ENCODE data around the gene PLBD1.

The PLBD1 gene

DNA sequence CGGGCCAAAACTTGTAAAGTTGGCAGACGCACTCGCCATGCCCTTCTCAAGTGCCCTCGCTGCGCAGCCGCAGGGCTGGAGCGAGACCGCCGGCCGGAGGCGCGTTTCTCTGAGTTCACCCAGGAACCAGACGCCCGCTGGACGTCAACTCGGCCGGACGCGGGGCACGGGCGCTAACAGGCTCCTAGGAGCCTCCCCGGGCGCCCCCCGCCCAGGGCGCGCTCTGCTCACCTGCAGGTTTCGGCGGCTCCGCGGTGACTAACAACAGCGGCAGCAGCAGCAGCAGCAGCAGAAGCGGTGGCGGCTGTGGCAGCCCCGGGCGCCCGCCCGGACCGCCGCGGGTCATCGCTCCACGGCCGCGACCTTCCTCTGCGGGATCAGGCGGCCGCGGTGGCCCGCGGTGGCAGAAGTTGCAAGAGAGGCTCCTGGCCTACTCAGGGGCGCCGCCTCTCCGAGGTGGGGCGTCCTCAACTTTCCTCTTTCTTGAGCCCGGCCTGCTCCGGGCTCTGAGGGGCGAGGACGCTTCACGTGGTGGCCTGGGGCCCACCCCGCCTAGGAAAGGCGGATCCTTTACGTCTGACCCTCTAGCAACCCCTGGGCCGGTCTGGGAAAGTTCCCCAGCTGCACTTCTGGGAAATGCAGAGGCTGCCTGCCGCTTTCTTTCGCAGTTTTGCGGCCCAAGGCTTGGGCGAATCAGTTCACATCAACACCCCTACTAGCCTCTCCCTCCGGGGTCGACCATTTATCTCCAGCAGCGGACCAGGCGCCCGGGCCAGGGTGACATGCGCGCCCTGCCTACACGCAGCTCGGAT, at the start of gene PLBD1:
Gene PLBD1, minus strand, starts transcription at position 533 of the 812 bp plus-strand sequence. Its CDS starts 187 bp downstream, at position 346.
- no peak for DNase-seq

DNA sequence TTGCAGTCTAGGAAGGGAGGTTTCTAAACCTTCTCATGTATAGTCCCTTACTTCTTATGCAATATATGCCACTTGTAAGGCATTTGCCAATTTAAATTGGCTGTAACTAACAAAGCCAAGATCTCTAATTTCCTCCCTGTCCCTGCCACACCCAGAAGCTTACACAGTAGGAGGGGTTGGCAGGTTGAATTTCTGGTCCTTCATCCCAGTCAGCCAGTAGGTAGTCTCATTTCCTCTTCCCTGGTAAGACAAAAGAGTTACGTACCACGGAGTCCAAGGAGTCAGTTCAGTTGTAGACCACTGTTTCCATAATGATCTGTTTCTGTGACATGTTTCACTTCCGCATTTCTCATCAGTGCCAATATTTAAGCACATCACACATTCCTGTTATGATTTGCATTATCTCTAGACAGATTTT, 47.0 kb upstream of the PLBD1 start:
- DNase-seq: no peak

- no peak for DNase-seq
Observed at GRCh38 chr12:14613718-14614117, 46.0 kb upstream of the PLBD1 start.

DNA sequence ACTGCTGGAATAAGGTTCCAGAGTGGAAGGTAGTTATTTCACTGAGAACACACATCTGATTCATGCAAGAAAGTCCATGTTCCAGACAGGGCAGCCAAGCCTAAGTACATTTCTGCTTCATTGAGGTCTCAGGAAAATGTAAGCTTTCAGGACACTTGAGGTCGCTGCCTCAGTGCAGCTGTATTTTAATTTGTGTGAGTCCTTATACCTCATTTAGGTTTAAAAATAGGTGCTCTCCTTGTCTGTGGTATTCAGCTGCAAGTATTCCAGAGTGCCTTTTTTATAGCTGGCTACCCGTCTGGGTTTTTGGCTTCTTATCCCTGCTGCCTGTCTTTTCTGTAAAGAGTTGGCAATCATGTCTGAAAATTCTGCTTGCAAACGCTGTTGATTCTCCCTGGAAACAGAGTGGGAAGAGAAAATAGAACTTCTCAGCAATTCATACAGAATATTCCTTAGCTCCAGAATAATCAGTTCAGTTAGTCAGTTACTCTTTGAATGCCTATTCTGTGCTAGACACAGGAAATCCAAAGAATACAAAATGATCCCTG, 45.3 kb upstream of the PLBD1 start:
- DNase-seq: no peak

GRCh38 chr12:14612250-14612649, 44.6 kb upstream of the PLBD1 start:
- no peak for DNase-seq

DNA sequence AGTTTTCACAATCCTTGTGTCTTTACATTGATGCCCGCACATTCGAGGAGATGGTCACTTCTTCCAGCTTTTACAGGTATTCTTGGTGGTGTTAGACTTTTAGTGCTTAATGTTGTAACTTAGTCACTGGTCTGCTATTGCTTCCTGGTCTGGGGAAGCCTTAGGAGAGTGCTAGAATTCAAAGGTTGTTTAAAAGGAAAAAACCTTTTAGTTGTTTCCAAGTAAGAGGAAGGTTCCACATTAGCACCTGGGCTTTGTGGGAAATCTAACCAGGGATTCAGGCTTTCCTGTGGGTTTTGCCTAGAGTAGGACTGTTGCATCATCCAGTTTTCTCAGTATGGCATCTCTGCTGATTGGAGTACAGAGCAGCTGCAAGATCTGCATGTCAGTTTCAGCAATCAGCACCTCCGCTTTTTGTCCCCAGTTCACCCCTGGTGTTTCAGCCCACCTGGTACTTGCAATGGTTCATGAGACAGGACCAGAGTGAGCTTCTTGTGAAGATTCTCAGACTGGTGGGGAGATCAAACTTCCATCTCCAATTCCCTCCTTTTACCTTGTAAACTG, 44.0 kb upstream of the PLBD1 start:
- DNase-seq: no peak

DNA sequence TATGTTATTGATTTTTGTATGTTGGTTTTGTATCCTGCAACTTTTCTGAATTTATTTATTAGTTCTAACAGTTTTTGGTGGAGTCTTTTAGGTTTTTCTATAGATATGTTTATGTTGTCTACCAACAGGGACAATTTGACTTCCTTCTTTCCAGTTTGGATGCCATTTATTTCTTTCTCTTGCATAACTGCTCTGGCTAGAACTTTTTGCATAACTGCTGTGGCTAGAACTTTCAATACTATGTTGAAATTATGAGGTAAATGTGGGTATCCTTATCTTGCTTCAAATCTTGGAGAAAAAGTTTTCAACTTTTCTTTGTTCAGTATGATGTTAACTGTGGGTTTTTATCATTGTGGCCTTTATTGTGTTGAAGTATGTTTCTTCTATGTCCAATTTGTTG, 39.9 kb upstream of the PLBD1 start:
- DNase-seq: no peak

- DNase-seq: no peak
Observed at GRCh38 chr12:14605401-14605989, 37.8 kb upstream of the PLBD1 start.

- DNase-seq: peak; percentile 8
Observed at GRCh38 chr12:14601692-14602478, 34.2 kb upstream of the PLBD1 start.

GRCh38 chr12:14597480-14597879, 29.8 kb upstream of the PLBD1 start:
- DNase-seq: no peak

DNA sequence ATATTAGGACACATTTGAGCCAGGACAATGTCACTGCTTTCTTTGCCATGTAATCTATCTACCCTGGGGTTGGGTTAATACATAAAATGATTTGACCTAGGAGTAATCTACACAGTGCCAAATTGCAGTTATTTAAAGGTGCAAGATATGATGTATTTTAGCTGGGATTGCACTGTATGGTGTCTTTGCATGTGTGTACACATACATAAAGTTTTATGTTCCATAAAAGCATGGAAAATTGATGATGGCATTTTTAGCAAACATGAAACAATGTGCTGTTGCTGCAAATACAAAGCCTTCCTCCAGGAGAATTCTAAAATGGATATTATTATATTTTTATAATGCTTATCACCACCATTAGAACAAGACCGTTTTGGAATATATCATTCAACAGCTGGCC, 24.0 kb upstream of the PLBD1 start:
- DNase-seq: no peak

DNA sequence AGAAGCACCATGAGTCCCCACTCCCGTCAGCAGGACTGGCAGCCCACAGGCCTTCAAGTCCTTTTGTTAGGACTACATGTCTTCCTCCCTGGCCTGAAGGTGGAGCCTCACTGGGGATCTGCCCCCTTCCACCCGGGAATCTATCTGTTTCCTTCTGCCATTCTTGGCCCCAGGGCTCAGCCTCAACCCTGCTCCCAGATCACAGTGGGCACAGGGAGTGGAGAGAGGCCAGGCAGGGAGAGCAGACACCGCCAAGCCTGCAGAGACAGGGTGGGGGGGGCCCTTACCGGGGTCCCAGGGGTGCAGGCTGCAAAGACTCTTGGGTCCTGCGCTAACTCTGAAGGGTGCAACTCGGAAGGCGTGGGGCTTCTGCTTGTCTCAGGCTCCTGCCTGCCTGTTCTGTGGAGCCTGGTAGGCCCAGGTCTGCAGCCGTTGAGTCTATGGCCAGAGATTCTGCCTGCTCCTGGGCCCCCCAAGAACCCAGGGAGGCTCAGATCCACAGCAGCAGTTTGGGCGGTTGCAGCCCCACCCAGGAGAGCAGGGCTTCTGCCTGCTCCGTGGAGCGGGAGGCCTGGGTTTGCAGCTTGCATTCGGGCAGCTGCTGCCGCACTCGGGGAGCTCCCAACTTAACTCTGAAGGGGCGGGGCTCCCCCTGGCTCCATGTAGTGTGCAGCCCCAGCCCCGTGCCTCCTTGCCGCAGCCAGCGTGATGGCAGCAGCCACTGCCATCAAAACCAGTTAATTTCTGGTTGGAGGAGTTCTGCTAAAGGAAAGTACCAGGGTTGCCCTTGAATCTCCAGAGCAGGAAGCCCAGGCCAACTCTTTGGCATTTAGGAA, 21.7 kb upstream of the PLBD1 start:
- no peak for DNase-seq

GRCh38 chr12:14588571-14588970, 20.9 kb upstream of the PLBD1 start:
- DNase-seq: no peak

GRCh38 chr12:14578646-14579045, 11.0 kb upstream of the PLBD1 start:
- no peak for DNase-seq

DNA sequence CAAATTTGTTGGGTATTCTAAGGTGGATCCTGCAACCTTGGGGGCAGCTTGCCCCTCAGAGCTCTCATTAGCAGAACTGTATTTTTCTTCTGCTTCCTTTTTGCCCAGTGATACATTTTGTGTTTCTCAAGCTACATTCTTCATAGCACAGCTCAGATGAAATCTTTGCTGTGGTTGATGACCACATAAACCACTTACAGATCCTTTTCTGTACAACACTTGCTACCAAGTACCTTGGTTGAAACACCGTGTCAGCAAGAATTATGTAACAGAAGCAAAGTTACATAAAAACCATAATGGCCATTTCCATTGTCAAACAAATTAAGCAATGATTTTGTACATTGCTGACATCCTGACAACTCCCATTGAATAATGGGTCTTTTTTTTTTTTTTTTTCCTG, 9.7 kb upstream of the PLBD1 start:
- no peak for DNase-seq

DNA sequence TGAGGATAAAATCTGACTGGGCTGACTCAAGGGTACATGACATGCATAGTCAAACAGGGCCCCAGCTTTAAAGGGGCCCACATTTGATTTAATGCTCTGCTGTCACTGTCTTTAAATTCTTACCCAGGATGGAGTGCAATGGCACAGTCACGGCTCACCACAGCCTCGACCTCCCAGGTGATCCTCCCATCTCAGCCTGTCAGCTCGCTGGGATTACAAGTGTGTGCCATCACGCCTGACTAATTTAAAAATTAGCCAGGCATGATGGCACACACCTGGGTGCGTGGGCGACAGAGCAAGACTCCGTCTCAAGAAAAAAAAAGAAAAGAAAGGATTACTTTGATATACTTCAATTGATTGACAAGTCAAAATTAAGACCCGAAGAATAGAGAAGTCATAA, 9.2 kb upstream of the PLBD1 start:
- no peak for DNase-seq

DNA sequence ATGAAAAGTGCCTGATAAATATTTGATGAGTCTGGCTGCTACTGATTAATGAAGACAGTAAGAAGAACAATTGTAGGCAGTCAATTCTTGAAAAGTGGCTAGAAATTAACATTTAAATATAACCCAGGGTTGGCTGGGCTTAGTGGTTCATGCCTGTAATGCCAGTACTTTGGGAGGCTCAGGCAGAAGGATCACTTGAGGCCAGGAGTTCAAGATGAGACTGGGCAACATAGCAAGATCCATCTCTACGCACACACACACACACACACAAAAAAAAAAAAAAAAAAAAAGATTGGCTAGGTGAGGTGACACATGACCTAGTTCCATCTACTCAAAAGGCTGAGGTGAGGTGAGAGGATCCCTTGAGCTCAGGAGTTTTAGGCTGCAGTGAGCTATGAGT, 7.9 kb upstream of the PLBD1 start:
- DNase-seq: no peak

DNA sequence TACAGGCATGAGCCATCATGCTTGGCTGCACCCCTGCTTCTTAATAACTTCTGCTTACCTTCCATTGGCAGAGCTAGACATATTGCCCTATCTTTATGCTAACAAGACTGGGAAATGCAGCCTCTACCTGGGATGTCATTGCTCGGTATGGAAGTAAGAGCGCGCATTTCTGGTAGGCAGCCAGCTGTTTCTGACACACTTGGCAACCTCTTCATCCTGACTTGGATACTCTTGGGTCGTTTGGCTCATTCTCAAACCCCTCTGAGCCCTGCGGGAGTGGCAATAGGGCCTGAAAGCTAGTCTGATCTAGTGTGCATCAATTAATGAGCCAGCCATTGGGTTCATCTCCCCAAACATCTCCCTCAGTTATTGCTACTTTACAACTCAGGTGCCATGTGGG, 5.4 kb upstream of the PLBD1 start:
- DNase-seq: no peak

GRCh38 chr12:14572401-14572800, 4.7 kb upstream of the PLBD1 start:
- peak; percentile 1 for DNase-seq

GRCh38 chr12:14571779-14572178, 4.1 kb upstream of the PLBD1 start:
- DNase-seq: no peak

DNA sequence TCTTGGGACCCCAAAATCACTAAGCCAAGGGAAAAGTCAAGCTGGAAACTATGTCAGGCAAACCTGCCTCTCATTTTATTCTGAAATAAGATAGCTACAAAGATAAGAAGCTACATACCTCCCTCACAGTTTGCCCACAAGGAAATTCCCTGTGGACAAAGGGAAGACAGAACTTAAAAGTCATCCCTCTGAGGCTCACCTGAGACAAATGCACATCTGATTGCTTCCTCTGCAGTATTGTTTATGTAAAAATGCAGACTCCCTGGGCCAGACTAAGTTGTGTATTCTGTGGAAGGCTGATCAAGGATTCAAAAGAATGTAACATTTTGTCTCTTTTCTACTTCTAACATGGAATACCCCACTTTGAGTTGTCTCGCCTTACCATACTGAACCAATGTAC, 2.5 kb upstream of the PLBD1 start:
- DNase-seq: no peak

DNA sequence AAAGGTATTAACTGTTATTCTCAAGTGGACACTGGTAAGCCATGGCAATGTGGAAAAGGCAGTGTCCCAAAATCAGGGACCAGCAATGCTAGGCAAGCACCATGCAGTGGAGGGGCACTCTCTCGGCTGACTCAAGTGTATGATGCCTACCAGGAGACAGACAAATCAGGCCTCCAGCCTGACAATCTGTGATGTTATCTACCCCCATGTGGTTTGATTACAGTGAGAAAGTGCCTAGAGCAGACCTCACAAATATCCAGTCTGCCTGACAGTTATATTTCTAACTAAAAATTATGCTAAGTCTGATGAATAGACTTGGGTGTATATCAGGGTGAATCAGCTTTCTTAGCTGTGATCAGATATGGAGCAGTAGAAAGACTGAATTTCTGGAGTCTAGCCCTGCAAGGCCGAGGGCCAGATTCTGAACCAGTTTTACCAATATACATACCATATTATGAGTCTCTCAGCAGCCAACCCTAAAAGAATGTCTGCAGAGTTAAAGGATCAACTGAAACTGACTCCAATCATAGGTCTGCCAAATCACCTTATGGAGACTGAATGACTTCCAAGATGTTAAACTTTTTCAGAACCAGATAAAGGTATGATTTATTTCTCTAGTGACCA, 3.2 kb downstream of the PLBD1 start:
- no peak for DNase-seq
